IPS DF 4.7 (cell line): ENCODE results near the gene INTS4.
"Not testable (repeated sequence)": the region's sequence is repeated elsewhere in the genome, so short reads cannot be mapped to it uniquely, and the experiment has no call there.

Experiments
- DNase-seq: peaks from one replicate; pipeline ENCODE4 v3.0.0-alpha.2; 2013; ENCODE audit warnings: low spot score; ENCODE audit errors: extremely low read depth

The INTS4 gene, protein sequence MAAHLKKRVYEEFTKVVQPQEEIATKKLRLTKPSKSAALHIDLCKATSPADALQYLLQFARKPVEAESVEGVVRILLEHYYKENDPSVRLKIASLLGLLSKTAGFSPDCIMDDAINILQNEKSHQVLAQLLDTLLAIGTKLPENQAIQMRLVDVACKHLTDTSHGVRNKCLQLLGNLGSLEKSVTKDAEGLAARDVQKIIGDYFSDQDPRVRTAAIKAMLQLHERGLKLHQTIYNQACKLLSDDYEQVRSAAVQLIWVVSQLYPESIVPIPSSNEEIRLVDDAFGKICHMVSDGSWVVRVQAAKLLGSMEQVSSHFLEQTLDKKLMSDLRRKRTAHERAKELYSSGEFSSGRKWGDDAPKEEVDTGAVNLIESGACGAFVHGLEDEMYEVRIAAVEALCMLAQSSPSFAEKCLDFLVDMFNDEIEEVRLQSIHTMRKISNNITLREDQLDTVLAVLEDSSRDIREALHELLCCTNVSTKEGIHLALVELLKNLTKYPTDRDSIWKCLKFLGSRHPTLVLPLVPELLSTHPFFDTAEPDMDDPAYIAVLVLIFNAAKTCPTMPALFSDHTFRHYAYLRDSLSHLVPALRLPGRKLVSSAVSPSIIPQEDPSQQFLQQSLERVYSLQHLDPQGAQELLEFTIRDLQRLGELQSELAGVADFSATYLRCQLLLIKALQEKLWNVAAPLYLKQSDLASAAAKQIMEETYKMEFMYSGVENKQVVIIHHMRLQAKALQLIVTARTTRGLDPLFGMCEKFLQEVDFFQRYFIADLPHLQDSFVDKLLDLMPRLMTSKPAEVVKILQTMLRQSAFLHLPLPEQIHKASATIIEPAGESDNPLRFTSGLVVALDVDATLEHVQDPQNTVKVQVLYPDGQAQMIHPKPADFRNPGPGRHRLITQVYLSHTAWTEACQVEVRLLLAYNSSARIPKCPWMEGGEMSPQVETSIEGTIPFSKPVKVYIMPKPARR

DNA sequence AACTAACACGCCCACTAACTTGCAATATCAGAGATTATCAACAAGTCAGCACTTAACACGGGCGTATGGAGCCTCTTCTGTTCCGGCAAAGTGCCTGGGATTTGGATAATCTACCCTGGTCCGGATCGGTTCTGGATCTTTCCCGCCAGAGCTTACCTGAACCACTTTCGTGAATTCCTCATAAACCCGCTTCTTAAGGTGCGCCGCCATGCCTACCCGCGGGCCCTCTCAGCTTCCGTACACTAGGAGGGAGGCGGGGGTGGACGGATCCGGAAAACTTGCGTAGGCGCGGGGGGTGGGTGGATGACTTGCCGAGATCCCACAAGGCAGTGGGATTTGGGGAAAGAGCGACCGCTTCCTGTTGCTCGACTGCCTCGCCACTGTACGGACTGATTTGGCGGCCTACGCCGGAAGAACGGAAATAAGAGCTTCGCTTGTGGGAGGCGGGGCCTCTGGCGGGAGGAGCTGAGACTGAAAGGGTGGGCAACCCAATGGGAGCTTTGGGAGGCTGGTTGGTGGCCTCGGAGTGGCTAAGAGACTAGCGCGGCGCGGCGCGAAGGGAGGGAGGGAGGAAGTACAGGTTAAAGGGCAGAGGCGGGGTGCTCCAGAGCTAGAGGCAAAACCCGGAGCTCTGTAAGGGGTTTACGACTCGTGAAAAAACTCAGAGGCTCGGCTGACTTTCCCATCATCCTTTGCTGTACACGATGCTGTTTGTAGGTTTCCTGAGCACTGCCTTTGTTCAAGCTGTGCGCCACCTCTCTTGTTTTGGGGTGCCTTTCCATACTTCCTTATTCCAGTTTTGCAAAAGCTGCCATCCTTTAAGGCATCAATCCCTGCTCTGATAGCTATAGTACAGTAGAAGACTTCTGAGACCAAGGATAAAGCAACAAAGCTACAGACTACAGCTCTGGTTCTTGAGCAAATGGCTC, at the start of gene INTS4:
INTS4 (minus strand) TSS at position 235 of the 929 bp plus-strand sequence; CDS start at position 210, 25 bp downstream.
- peak; percentile 98 for DNase-seq

DNA sequence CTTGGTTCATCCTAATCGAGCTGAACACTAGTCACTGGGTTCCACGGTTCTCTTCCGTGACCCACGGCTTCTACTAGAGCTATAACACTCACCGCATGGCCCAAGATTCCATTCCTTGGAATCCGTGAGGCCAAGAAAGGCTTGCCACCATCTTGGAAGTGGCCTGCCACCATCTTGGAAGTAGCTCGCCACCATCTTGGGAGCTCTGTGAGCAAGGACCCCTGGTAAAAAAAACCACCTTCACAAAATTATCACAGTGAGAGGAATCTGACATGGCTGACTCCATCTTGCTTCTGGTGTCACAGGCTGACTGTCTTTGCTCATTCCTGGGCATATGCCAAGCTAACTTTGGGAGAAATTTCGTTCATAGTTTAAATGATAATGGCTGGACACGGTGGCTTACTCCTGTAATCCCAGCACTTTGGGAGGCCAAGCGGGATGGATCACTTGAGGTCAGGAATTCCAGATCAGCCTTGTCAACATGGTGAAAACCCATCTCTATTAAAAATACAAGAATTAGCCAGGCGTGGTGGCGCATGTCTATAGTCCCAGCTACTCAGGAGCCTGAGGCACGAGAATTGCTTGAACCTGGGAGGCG, 47.5 kb upstream of the INTS4 start:
- no peak for DNase-seq

DNA sequence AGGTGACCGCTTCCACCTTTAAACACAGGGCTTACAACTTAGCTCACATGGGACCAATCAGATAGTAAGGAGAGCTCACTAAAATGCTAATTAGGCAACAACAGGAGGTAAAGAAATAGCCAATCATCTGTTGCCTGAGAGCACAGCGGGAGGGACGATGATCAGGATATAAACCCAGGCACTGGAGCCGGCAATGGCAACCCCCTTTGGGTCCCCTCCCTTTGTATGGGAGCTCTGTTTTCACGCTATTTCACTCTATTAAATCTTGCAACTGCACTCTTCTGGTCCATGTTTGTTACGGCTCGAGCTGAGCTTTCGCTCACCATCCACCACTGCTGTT, 46.9 kb upstream of the INTS4 start:
- DNase-seq, result not testable (repeated sequence)

DNA sequence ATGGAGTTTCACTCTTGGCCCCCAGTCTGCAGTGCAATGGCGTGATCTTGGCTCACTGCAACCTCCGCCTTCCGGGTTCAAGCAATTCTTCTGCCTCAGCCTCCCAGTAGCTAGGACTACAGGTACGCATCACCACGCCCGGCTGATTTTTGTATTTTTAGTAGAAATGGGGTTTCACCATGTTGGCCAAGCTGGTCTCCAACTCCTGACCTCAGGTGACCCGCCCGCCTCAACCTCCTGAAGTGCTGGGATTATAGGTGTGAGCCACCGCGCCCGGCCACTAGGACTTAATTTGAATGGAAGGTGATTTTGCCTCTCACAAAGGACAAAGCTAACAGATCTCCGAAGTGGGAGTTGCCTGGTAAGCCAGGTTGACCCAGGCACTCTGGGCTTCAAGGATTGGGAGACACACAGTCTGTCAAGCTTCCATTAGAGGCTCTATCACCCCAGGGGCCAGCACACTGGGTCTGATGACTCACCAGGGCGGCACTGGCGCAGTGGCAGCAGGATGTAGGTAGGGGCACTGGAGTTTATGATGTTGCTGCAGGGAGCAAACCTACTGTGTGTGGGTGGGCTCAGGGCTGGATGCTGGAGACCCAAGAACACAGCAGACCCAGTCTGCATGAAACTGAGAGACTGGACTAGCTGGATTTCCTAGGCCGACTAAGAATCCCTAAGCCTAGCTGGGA, 46.4 kb upstream of the INTS4 start:
- DNase-seq, result no peak

DNA sequence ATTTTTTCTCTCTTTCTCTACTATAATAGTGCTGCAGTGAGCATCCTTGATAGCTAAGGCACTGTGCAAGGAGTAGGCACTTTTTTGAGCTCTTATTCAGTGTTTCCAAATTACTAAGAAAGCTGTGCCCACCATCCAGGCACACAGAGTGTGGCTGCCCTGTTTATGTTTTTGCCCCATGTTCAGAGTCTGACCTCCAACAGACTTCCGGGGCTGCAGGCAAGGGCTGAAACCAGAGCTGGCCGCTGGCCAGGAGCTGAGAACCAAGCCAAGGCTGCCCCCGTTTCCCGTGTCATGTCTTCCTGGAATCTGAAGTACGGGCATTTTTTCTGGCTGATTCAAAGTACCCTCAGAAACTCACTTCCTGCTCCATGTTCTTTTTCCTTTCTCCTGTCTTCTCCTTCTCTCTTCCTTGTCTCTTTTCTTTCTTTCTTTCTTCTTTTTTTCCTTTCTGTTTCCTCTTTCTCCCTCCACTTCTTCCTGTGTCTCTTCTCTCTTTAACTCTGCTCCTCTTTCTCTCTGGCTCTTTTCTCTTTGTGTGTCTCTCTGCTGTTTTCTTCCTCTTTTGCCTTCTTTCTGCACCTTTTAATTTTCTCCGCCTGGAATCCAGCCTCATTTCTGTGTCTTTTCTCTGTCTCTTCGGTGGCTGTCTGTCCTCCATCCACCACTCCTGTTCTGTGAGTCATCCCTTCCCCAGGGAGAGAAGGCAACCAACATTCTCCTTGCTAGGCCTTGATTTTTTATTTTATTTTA, 45.6 kb upstream of the INTS4 start:
- DNase-seq, result no peak

DNA sequence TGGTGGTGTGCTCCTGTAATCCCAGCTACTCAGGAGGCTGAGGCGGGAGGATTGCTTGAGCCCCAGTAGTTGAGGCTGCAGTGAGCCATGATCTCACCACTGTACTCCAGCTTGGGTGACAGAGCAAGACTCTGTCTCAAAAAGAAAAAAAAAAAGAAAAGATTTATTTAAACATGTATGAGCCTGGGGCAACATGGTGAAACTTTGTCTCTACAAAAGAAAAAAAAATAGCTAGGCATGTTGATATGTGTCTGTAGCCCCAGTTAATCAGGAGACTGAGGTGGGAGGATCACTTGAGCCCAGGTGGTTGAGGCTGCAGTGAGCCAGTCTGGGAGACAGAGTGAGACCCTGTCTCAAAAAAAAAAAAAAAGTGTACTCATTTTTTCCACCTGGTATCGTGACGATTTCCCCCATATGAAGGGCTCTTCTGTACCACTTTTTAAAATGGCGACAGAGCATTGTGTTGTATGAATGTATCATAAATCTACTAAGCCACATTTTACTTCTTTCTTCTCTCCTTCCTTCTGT, 45.0 kb upstream of the INTS4 start:
- DNase-seq, result no peak

DNA sequence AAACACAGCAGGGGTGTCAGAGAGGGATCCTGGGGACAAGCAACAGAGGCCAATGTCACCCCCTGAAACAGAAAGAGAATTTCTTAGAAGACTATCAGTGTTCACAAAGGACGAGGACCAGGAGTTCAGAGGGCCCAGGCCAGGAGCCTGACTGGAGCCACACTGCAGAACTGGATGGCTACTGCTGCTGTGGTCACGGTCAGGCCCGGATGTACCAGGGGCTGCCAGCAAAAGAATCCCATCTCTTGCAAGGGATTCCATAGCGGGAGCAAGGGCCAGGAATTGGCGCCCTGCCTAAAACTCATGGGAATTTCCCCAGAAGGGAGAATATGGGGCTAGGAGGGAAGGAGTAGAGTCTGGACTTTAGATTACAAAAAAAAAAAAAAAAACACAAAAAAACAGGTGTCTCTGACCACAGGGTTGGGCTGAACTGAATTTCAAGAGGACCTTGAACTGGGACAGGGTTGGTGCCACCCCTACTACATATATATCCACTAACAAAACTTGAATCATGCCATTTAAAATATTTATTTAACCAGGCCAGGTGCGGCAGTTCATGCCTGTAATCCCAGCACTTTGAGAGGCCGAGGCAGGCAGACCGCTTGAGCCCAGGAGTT, 44.3 kb upstream of the INTS4 start:
- DNase-seq, result no peak

DNA sequence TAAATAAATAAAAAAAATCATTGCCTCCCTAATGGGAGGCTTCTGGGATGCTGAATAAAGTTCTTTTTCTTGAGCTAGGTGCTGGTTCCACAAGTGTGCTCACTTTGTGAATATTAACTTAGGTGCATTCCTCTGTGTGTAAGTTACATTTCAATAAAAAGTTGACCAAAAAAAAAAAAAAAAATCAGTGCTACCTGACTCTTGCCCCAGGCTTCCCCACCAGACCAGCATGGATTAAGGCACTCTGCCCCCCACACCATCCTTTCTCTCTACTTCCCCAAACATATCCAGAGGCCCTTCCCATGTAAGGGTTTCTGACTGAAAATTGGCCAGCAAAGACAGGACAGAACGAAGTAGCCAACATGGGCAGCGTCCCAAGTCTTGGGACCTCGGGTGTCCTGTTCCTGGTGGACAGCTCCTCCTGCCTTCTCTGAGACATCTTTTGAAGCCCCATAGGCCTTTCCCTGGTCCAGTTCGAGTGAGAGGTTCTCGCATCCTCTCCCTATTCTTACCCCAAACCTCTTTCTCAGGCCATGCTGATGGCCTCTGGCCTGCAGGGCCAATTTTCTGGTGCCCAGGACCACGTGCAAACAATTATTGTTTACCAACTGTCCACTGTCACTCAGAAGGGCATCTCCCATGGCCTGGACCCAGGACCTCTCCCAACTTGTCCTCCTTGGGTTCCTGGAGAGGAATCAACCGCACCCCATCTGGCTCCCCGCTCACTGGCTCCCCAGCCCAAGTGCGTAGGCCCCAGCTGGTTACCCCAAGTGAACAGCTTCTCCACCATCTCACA, 43.6 kb upstream of the INTS4 start:
- no peak for DNase-seq

DNA sequence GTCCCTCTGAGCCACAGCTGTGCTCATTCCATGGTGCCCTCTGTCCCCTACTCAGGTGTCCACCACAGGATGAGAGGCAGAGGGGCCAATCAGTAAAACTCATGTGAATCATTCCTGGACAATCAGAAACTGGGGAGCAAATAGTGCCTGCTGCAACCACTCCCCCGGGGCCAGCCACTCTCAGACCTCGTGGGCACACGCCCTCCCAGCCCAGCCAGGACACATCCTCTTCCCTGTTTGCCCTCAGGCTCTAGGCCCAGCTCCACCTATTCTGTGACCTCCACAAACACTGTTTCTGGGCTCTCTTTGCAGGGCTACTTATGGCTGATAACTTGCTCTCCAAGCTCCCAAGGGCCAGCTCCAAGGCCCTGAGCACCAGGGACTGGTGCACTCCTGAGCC, 42.6 kb upstream of the INTS4 start:
- DNase-seq, result no peak

DNA sequence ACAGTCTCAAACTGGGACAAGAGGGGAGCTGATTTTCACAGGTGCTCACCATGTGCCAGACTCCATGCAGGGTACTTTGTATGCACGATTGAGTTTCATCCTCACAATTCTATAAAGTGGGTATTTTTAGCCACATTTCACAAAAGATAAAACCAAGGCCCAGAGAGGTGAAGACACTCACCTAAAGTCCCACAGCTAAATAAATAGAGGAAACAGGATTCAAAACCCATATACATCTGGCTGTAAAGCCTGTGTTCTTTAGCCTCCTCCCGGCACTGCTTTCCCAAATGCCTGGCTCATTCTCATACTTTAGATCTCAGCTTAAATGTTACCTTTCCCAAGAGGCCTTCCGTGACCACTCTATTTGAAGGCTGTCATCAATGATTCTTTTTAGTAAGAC, 41.8 kb upstream of the INTS4 start:
- DNase-seq, result no peak

DNA sequence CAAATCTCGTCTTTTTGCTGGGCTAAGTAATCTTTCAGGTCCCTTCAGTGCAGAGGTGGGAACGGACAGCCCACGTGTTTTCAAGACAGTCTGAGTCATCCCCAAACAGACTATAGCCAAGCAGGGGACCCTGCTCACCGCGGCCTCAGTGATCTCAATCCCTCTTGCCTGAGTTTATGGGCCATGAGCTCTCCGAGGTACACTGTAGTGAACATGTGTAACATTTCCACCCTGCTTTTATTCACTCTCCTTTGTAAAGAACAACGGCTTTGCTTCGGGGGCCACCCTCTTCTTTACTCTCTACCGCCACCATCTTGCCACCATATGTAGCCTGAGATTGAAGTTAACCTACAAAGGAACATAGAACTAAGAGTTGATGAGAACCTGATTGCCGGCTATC, 40.2 kb upstream of the INTS4 start:
- no peak for DNase-seq

DNA sequence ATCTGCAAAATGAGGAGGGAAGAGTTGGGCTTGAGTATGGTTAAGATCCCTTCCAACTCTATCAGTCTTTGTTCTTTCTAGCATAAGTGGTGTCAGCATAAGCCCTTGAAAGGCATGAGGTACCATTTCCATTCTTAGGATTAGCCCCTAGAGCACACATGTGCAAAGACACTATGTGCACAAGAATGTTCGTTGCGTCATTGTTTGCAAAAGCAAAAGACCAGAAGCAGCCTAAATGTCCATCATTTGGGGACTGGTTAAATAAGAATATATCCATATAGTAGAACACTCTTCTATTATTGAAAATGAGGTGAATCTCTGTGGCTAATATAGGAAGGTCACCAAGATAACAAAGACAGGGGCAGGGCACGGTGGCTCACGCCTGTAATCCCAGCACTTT, 38.6 kb upstream of the INTS4 start:
- DNase-seq, result no peak

DNA sequence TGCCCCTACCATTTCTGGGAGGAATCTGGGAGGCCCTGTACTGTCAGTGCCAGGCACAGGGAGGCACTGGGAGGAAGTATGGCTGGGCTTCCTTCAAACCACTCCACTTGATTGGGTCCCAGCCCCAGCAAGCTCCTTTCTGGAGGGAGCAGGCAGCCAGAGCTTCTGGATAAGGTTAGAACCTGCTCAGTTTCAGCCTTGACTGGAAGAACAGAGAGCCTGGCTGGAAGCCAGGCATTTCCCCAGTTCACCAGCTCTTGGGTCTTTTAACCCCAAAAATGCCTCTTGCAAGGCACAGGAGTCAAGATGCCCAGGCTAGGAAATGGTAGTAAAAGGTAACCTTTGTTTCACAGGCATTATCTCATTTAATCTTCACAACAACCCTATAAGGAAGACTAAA, 37.6 kb upstream of the INTS4 start:
- no peak for DNase-seq

DNA sequence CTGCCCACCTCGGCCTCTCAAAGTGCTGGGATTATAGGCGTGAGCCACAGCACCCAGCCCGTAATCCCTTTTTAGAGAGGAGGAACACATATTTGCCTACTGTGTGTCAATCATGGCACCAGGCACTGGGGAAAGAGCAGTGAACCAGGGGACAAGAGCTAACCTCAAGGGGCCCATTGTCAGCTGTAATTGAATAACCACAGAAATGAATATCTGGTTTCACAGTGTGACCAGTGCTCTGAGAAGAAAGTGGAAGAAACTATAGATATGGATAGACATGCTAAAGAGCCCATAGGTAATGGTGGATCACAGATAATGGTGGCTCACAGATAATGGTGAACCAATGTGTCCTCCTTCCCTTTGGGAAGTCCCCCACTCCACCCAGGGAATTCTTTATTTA, 37.2 kb upstream of the INTS4 start:
- DNase-seq, result no peak

DNA sequence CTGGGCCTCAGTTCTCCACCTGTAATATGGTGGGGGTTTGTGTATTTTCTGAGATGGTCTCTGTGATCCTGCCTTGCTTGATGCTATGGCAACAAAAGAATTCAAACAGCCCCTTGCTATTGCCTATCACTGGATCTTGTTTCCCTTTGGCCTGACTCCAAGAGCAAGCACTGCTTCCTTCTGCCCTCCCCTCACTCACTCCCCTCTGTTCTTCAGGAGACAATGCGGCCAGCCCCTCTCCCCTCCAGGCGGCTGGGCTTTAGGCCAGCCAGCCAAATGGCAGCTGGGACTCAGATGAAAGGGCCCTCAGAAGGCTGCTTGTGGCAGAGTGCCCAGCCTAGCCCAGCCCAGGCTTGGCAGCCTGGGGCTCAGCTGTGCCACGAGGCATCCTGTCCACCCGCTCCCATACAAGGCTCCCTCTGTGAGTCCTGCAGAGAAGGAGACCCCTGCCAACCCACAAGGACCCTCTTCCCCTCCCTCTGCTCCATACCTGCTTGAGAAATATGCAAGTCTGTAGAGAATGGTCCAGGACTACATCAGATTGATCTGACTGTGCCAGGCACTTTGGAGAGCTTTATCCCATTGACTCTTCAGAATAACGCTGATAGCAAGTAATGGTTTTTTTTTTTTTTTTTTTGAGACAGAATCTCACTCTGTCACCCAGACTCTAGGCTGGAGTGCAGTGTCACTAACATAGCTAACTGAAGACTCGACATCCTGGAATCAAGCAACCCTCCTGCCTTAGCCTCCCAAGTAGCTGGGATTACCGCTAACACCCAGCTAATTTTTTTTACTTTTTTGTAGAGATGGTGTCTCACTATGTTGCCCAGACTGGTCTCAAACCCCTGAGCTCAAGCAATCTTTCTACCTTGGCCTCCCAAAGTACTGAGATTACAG, 36.2 kb upstream of the INTS4 start:
- no peak for DNase-seq

DNA sequence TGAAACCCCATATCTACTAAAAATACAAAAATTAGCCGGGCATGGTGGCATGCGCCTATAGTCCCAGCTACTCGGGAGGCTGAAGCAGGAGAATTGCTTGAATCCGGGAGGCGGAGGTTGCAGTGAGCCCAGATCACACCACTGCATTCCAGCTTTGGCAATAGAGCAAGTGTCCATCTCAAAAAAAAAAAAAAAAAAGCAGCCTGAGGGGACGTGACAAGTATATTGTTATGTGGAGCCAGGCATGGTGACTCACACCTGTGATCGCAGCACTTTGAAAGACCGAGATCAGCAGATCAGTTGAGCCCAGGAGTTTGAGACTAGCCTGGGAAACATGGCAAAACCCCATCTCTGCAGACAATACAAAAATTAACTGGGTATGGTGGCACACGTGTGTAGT, 34.0 kb upstream of the INTS4 start:
- DNase-seq, result not testable (repeated sequence)

DNA sequence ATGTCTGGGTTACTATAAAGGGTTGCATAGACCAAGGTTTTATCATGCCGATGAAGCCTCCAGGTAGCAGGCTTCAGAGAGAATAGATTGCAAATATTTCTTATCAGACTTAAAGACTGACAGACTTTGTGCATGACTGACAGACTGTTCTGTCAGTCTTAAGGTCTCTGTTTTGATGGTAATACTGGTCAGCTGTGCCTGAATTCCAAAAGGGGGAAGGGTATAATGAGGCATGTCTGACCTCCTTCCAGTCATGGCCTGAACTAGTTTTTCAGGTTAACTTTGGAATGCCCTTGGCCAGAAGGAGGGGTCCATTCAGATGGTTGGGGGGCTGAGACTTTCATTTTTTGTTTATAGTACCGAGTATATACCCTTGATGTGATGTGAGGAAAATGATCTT, 33.3 kb upstream of the INTS4 start:
- no peak for DNase-seq
